Kidney epithelial cell (primary cell): ENCODE data around the gene ABLIM2. TPM values are rescaled to one million over a fixed set of nuclear protein-coding genes. Genes with fewer than 3 reads are reported as not detected.

Source experiments
- DNase-seq: peaks from one replicate; pipeline ENCODE4 v3.0.0-alpha.2; 2010; ENCODE audit warnings: low read depth
- H3K27me3 ChIP-seq: 2 replicates; pipeline ENCODE4 v1.6.0; 2011; ENCODE audit warnings: low read length; ENCODE audit not compliant: control insufficient read depth, insufficient read depth
- H3K36me3 ChIP-seq: 2 replicates; pipeline ENCODE4 v1.5.1; 2011; ENCODE audit warnings: low read length; ENCODE audit not compliant: control insufficient read depth, insufficient read depth
- H3K4me3 ChIP-seq: 2 replicates; pipeline ENCODE4 v1.5.1; 2011; ENCODE audit warnings: low read depth, mild to moderate bottlenecking, control low read depth, low read length
- CTCF ChIP-seq: IDR thresholded peaks from 2 replicates; pipeline ENCODE4 v1.5.1; 2011; ENCODE audit warnings: mild to moderate bottlenecking, moderate library complexity, low read length, control low read depth, inconsistent platforms; ENCODE audit not compliant: insufficient read depth, poor library complexity, severe bottlenecking
- total RNA-seq: library from RNA; depleted of rRNA; stranded (reverse); fragments of >200 nt; gene quantifications from 2 replicates; pipeline ENCODE4 v1.2.3, GENCODE V29; 2015

Gene ABLIM2
- total RNA-seq, 1 donor from 2014 or later, result 1.3 TPM

DNA sequence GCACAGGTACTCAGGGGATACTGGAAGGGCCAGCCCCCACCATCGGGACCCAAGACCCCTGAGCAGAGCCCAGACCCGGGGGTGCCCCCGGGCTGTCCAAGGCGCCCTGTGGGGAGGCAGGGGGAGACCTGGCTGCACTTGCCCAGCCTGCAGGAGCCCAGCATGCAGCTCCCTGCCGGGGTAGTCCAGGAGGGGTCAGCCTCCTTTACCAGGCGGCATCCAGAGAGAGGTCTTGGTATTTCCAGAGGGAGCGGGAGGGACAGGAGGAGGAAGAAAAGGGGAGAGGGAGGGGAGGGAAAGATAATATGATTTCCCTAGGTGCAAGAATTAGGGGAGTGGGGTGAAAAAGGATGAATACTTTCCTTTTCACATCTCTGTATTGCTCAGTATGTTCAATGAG is 97.5 kb downstream of the ABLIM2 start:
- no peak for TF ChIP-seq CTCF
- H3K4me3 ChIP-seq, result no peak overlapping the region
- no peaks in the 10 kb centered on the region for H3K27me3 ChIP-seq
- H3K36me3 ChIP-seq, result no peaks in the 10 kb centered on the region
- no peak for DNase-seq

- no peak for TF ChIP-seq CTCF
- no peak for DNase-seq
- H3K27me3 ChIP-seq, result no peaks in the 10 kb centered on the region
- H3K36me3 ChIP-seq, result no peaks in the 10 kb centered on the region
- no peak overlapping the region for H3K4me3 ChIP-seq
Measured at GRCh38 chr4:8060632-8061031, 98.0 kb downstream of the ABLIM2 start.

DNA sequence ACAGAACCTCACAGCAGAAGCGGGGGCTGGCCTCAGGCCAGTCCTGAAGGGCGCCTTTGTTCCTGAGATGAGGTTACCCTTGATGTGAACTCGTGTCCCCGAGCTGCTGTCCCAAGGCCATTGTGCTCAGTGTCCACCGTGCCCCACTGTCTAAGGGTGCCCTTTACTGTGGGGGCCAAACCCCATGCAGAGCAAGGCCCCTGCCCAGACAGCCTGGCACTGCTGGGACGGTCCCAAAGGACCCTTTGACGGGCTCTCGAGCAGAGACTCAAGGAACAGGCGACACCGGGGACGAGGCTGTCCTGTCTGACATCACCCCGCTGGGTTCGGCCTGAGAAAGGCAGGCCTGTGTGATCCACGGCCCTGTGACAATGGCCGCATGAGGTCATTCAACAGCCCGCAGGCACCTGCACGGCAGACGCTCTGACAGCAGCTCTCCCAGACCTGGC is 100.6 kb downstream of the ABLIM2 start:
- Histone ChIP-seq H3K27me3 (no peaks in the 10 kb centered on the region), H3K4me3 (no peak overlapping the region), H3K36me3 (no peaks in the 10 kb centered on the region)
- DNase-seq, result no peak
- TF ChIP-seq CTCF, result no peak

- Histone ChIP-seq H3K4me3 (no peak overlapping the region), H3K36me3 (no peaks in the 10 kb centered on the region), H3K27me3 (peaks cover 7% of the 10 kb centered on the region)
- no peak for TF ChIP-seq CTCF
- DNase-seq, result no peak
Measured at GRCh38 chr4:8055206-8055605, 103.4 kb downstream of the ABLIM2 start.

DNA sequence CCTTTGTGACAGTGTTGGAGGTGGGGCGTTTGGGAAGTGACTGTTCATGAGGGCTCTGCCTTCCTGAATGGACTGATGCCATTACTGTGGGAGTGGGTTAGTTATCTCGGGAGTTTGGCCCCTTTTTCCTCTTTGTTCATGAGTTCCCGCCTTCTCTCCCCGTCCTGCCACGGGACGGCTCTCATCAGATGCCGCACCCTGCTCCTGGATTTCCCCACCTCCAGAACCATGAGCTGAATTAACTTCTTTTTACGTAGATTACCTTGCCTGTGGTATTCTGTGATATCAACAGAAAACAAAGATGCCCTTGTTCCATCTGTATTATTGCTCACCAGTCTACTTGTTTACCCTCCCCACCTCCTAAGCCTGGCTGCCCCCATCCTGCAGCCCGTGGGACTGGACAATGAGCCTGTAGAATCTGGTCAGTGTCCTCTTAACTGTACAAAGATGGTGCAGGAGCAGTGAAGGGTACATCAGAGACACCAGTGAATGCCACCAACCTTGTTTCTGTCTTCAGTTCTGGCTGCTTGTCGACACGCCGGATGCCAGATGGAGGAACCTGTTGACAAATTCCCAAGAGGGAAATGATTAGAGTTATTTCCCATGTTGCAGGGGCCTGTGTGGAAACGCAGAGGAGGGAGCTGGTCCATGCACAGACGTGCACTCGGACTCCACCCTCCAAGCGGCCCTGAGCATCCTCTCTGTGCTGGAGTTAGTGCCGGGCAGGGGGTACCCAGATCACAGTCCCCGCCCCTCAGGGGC is 104.7 kb downstream of the ABLIM2 start:
- no peaks in the 10 kb centered on the region for H3K36me3 ChIP-seq
- no peak overlapping the region for H3K4me3 ChIP-seq
- DNase-seq, result no peak
- no peak for TF ChIP-seq CTCF
- peaks cover 9% of the 10 kb centered on the region for H3K27me3 ChIP-seq
